ENCODE data around the gene SRGAP3. TPM values are rescaled to one million over a fixed set of nuclear protein-coding genes. Genes with fewer than 3 reads are reported as not detected.

SRGAP3 gene
- total RNA-seq, 4 donors from 2014 or later = 13.7 to 27.7 (median 18.5) TPM

GRCh38 chr3:9064251-9064650 lies 185.2 kb downstream of the SRGAP3 start:
- no peak for DNase-seq (ENCODE audit: low spot score in 2 of 2)
- no peak overlapping the region for H3K4me3 ChIP-seq (ENCODE audit: low read depth, poor library complexity, severe bottlenecking)
- TF ChIP-seq POLR2A (IDR thresholded peaks at IDR 0.05) (no peak), CTCF (IDR thresholded peaks at IDR 0.05) (no peak)
- WGBS, 2 donors = 88 to 92% methylated on average over 9 of the region's 9 CpGs
- intact Hi-C loops (cut with DNase I; ENCODE audit: low total_unique reads) = no loop called here

DNA sequence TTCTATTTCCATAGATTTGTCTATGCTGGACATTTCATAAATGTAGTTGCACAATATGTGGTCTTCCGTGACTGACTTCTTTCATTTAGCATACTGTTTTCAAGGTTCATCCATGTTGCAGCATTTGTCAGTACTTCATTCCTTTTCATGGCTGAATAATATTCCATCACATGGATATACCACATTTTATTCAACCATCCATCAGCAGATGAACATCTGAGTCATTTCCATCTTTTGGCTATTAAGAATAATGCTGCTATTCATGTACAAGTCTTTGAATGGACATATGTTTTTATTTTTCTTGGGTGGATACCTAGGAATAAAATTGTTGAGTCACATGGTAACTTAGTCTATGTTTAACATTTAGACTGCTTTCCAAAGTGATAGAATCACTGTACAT lies 186.9 kb downstream of the SRGAP3 start:
- 56 to 93% methylated on average over 1 of the region's 1 CpG for WGBS, 2 donors
- intact Hi-C loops (cut with DNase I; ENCODE audit: low total_unique reads) = no loop called here
- DNase-seq (ENCODE audit: low spot score in 2 of 2) = no peak
- H3K4me3 ChIP-seq (ENCODE audit: low read depth, poor library complexity, severe bottlenecking) = no peak overlapping the region
- TF ChIP-seq CTCF (IDR thresholded peaks at IDR 0.05) (no peak), POLR2A (IDR thresholded peaks at IDR 0.05) (no peak)

DNA sequence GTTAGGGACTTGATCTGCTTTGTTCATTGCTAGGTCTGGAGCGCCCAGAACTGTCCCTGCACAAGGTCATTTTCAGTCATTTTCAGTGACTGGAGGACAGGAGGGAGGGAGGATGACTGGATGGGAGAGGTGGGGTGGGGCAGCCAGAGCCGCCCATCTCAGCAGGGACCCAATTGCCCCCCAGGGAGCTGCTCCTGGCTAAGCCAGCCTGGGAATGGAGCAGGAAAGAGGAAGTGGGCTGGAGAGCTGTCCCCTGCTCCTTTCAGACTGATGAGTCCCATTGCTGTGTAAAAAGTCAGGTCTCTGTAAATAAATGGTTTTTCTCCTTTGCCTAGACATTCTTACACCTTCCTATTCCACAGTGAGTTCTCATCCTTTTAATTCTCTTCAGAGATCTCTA lies 187.8 kb downstream of the SRGAP3 start:
- DNase-seq (ENCODE audit: low spot score in 2 of 2) = no peak
- 85 to 87% methylated on average over 2 of the region's 2 CpGs for WGBS, 2 donors
- no peak overlapping the region for H3K4me3 ChIP-seq (ENCODE audit: low read depth, poor library complexity, severe bottlenecking)
- TF ChIP-seq POLR2A (IDR thresholded peaks at IDR 0.05) = no peak
- TF ChIP-seq CTCF (IDR thresholded peaks at IDR 0.05) = no peak
- intact Hi-C loops (cut with DNase I; ENCODE audit: low total_unique reads) = no loop called here

GRCh38 chr3:9059489-9060400 lies 189.7 kb downstream of the SRGAP3 start:
- no peak overlapping the region for H3K4me3 ChIP-seq (ENCODE audit: low read depth, poor library complexity, severe bottlenecking)
- DNase-seq (ENCODE audit: low spot score in 2 of 2) = no peak
- 84 to 90% methylated on average over 19 of the region's 19 CpGs for WGBS, 2 donors
- no peak for TF ChIP-seq CTCF (IDR thresholded peaks at IDR 0.05)
- no peak for TF ChIP-seq POLR2A (IDR thresholded peaks at IDR 0.05)
- intact Hi-C loops (cut with DNase I; ENCODE audit: low total_unique reads) = no loop called here

DNA sequence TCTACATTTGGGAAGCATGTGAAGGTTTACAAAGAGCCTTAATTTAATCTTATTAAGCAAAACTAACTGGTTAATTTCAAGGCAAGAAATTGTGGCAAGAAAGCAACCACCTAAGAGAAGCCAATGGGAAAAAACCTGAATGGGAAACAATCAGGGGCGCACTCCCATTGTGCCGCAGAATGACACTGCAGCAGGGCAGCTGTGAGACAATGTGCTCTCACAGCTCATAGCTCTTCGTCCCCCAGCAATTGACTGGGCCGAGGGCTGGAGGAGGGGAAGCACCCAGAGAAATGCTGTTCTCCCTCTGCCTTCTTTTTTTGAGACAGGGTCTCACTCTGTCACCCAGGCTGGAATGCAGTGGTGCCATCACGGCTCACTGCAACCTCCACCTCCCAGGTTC lies 192.9 kb downstream of the SRGAP3 start:
- H3K4me3 ChIP-seq (ENCODE audit: low read depth, poor library complexity, severe bottlenecking) = no peak overlapping the region
- no peak for DNase-seq (ENCODE audit: low spot score in 2 of 2)
- 75 to 83% methylated on average over 5 of the region's 5 CpGs for WGBS, 2 donors
- no peak for TF ChIP-seq POLR2A (IDR thresholded peaks at IDR 0.05)
- TF ChIP-seq CTCF (IDR thresholded peaks at IDR 0.05) = no peak
- intact Hi-C loops (cut with DNase I; ENCODE audit: low total_unique reads) = no loop called here

Measured in lower leg skin (tissue), 4 donors.